Measurements from ENCODE around the gene PTPRG. TPM values are rescaled to one million over a fixed set of nuclear protein-coding genes. Genes with fewer than 3 reads are reported as not detected.

PTPRG gene
- total and polyA plus RNA-seq, 2 experiments from 2014 or later: 24.4 to 131 TPM

- no peak overlapping the region for H3K4me3 Mint-ChIP-seq
- H3K4me1 ChIP-seq (ENCODE audit: insufficient read depth): peaks cover 84% of the 10 kb centered on the region
- no peak overlapping the region for H2AFZ ChIP-seq
- peaks cover 100% of the 10 kb centered on the region for H3K79me2 ChIP-seq (replicated peaks; ENCODE audit: insufficient read depth)
- peaks cover 7% of the 10 kb centered on the region for H3K27me3 Mint-ChIP-seq (ENCODE audit: insufficient read depth, low read depth, poor library complexity)
- no peaks in the 10 kb centered on the region for H3K9me3 Mint-ChIP-seq
- H3K27ac ChIP-seq (ENCODE audit: low read depth): no peak overlapping the region
- TF ChIP-seq NANOG (IDR thresholded peaks at IDR 0.05; ENCODE audit: borderline replicate concordance): no peak
- TF ChIP-seq ETS1 (IDR thresholded peaks at IDR 0.05): no peak
- TF ChIP-seq JUNB (IDR thresholded peaks at IDR 0.05; ENCODE audit: unreplicated experiment): no peak
- no peak for TF ChIP-seq EZH2phosphoT487 (IDR thresholded peaks at IDR 0.05; ENCODE audit: unreplicated experiment)
- no peak for TF ChIP-seq ZNF462 (CRISPR knock-in tag; IDR thresholded peaks at IDR 0.05)
- no peak for TF ChIP-seq ZNF331 (CRISPR knock-in tag; IDR thresholded peaks at IDR 0.05; ENCODE audit: low read depth)
- H3K4me3 ChIP-seq: no peak overlapping the region
- DNase-seq (ENCODE audit: low spot score): no peak
- peaks cover 69% of the 10 kb centered on the region for H4K20me1 ChIP-seq (replicated peaks; ENCODE audit: insufficient read depth)
- H3K36me3 ChIP-seq (ENCODE audit: insufficient read depth): no peaks in the 10 kb centered on the region
- H3K27me3 ChIP-seq (ENCODE audit: insufficient read depth): no peaks in the 10 kb centered on the region
- H3K27ac Mint-ChIP-seq: peak overlapping the region; percentile 38
- 0 out of 2 replicates have a peak overlapping the region, but pooled peaks have one; percentile 4 for H3K4me2 ChIP-seq
- peaks cover 31% of the 10 kb centered on the region for H3K36me3 Mint-ChIP-seq (ENCODE audit: low read depth)
- H3K4me1 Mint-ChIP-seq: peaks cover 86% of the 10 kb centered on the region
- ATAC-seq: no peak
- no peaks in the 10 kb centered on the region for H3K9me2 ChIP-seq (ENCODE audit: insufficient read depth)
- H3F3A ChIP-seq (replicated peaks; ENCODE audit: low read depth): no peaks in the 10 kb centered on the region
Observed at GRCh38 chr3:61574854-61575253, 13.5 kb downstream of the PTPRG start.

Measured in GM23338 (cell line).